OCI-LY3 (cell line): ENCODE data around the gene RNF113B.

ENCODE experiments used
- H2AFZ ChIP-seq: fragments of 200-600, 300-600 bp; shearing (Covaris generic); 2 replicates; pipeline ENCODE4 v1.6.0; 2014; ENCODE audit warnings: antibody characterized with exemption, low read depth, low read length
- H3K27ac ChIP-seq: fragments of 200-600, 300-600 bp; sonication (generic); 2 replicates; pipeline ENCODE4 v1.5.1; 2014; ENCODE audit warnings: mild to moderate bottlenecking, low read length, moderate library complexity, mixed read lengths
- H3K27me3 ChIP-seq: fragments of 200-600, 300-600 bp; sonication (generic); 2 replicates; pipeline ENCODE4 v1.6.1; 2014; ENCODE audit warnings: low read depth, low read length, mixed read lengths
- H3K36me3 ChIP-seq: fragments of 200-600, 300-600 bp; sonication (generic); replicated peaks from 2 replicates; pipeline ENCODE3; 2014; ENCODE audit warnings: low read depth, low read length, mixed read lengths
- H3K4me1 ChIP-seq: fragments of 300-600, 200-600 bp; sonication (generic); 2 replicates; pipeline ENCODE4 v1.6.1; 2014; ENCODE audit warnings: low read length, mixed read lengths
- H3K4me2 ChIP-seq: fragments of 200-600, 300-600 bp; sonication (generic); 2 replicates; pipeline ENCODE4 v1.6.1; 2014; ENCODE audit warnings: low read length, mixed read lengths
- H3K4me3 ChIP-seq: fragments of 300-600, 200-600 bp; sonication (generic); 2 replicates; pipeline ENCODE4 v1.5.1; 2014; ENCODE audit warnings: antibody characterized with exemption, mild to moderate bottlenecking, low read length, moderate library complexity
- H3K79me2 ChIP-seq: fragments of 300-600, 200-600 bp; shearing (Covaris generic); 2 replicates; pipeline ENCODE4 v1.6.1; 2014; ENCODE audit warnings: mild to moderate bottlenecking, low read length, mixed read lengths
- H3K9ac ChIP-seq: fragments of 300-600, 200-600 bp; shearing (Covaris generic); 2 replicates; pipeline ENCODE4 v1.6.0; 2014; ENCODE audit warnings: mild to moderate bottlenecking, low read length, moderate library complexity
- H3K9me3 ChIP-seq: fragments of 200-600, 300-600 bp; shearing (Covaris generic); 2 replicates; pipeline ENCODE4 v1.6.1; 2014; ENCODE audit warnings: low read length, mixed read lengths; ENCODE audit not compliant: insufficient read depth
- H4K20me1 ChIP-seq: fragments of 200-600, 300-600 bp; sonication (generic); 2 replicates; pipeline ENCODE4 v1.6.1; 2016; ENCODE audit warnings: low read length, mixed read lengths; ENCODE audit not compliant: insufficient read depth
- EZH2phosphoT487 ChIP-seq: fragments of 200-600 bp; shearing (Covaris generic); IDR thresholded peaks from 2 replicates; pipeline ENCODE4 v1.6.1; 2018; ENCODE audit warnings: antibody characterized with exemption, mixed run types, low read depth
- TF ChIP-seq, protein P1 (sequence below): fragments of 200-600, 300-600 bp; sonication (generic); IDR thresholded peaks from 2 replicates; pipeline ENCODE4 v1.5.1; 2014; ENCODE audit warnings: antibody characterized with exemption, low read length, low read depth

The RNF113B gene

DNA sequence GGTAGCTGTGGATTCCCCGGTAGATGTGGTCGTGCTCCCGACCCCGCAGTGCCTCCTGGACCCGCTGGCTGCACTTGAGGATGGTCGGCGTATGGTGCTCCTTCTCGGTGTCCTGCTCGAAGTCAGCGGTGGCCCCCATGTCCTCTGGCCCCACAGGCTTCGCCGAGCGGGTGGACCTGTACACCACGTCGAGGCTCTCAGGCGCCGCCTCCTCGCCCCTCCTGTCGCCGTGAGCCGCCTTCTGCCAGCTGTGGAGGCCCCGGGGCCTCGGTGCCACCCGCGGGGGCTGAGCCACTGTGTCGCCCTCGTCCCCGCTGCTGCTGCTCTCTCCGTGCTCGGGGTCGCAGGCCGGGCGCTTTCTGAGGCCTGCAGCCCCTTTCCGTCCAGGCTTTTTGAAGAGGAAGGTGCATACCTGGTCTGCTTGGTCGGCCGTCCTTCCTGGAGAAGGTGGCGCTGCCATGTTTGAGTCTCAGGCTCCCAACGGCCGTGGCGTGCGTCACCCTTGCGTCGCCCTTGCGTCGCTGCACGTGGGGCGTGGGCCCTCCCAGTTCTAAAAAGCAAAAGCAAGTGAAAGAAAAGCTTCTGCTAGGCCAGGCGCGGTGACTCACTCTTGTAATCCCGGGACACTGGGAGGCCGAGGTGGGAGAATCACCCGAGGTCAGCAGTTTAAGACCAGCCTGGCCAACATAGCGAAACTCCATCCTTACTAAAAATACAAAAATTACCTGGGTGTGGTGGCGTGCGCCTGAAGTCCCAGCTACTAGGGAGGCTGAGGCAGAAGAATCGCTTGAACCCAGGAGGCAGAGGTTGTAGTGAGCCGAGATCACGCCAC, at the start of gene RNF113B:
Gene RNF113B, minus strand, starts transcription at position 493 of the 832 bp plus-strand sequence. Its CDS starts 33 bp downstream, at position 460.
- no peak within 1 kb of the TSS for H3K4me2 ChIP-seq
- no peaks in the 10 kb centered on the region for H3K36me3 ChIP-seq
- H3K27me3 ChIP-seq, result peaks cover 5% of the 10 kb centered on the region
- TF ChIP-seq EZH2phosphoT487, result no peak
- TF ChIP-seq, protein P1, sequence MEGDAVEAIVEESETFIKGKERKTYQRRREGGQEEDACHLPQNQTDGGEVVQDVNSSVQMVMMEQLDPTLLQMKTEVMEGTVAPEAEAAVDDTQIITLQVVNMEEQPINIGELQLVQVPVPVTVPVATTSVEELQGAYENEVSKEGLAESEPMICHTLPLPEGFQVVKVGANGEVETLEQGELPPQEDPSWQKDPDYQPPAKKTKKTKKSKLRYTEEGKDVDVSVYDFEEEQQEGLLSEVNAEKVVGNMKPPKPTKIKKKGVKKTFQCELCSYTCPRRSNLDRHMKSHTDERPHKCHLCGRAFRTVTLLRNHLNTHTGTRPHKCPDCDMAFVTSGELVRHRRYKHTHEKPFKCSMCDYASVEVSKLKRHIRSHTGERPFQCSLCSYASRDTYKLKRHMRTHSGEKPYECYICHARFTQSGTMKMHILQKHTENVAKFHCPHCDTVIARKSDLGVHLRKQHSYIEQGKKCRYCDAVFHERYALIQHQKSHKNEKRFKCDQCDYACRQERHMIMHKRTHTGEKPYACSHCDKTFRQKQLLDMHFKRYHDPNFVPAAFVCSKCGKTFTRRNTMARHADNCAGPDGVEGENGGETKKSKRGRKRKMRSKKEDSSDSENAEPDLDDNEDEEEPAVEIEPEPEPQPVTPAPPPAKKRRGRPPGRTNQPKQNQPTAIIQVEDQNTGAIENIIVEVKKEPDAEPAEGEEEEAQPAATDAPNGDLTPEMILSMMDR, result no peak
- H3K9ac ChIP-seq, result no peak within 1 kb of the TSS
- H4K20me1 ChIP-seq, result no peaks in the 10 kb centered on the region
- H2AFZ ChIP-seq, result no peak within 1 kb of the TSS
- no peaks in the 10 kb centered on the region for H3K9me3 ChIP-seq
- peaks cover 6% of the 10 kb centered on the region for H3K4me1 ChIP-seq
- H3K27ac ChIP-seq, result no peak within 1 kb of the TSS
- no peaks in the 10 kb centered on the region for H3K79me2 ChIP-seq
- no peak within 1 kb of the TSS for H3K4me3 ChIP-seq

DNA sequence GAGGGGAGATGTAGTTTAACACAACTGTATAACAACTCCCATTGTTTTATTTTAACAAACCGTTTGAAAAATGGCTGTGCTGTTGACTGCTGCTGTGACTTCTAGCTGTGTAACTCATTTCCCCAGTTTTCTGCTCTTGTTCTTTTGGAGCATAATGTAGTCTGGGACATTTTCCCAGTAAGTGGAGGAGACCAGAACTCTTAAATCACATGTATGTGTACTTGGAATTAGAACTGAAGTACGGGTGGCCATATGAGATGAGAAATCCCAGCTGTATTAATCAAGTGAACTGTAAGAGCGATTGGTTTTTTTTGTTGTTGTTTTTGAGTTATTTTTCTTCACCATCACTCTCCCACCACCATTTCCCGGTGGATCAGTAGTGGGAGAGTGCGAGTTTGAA, 49.4 kb upstream of the RNF113B start:
- no peaks in the 10 kb centered on the region for H3K36me3 ChIP-seq
- no peak overlapping the region for H3K27ac ChIP-seq
- H2AFZ ChIP-seq, result no peak overlapping the region
- no peaks in the 10 kb centered on the region for H3K9me3 ChIP-seq
- no peaks in the 10 kb centered on the region for H4K20me1 ChIP-seq
- 0 out of 2 replicates have a peak, but pooled peaks cover 2% of the 10 kb centered on the region for H3K27me3 ChIP-seq
- no peak for TF ChIP-seq EZH2phosphoT487
- TF ChIP-seq, protein P1, result no peak
- no peaks in the 10 kb centered on the region for H3K79me2 ChIP-seq
- H3K4me2 ChIP-seq, result no peak overlapping the region
- no peaks in the 10 kb centered on the region for H3K4me1 ChIP-seq
- no peak overlapping the region for H3K4me3 ChIP-seq
- H3K9ac ChIP-seq, result no peak overlapping the region

GRCh38 chr13:98225036-98225940, 48.2 kb upstream of the RNF113B start:
- no peak overlapping the region for H3K27ac ChIP-seq
- no peak overlapping the region for H3K4me2 ChIP-seq
- H3K4me1 ChIP-seq, result no peaks in the 10 kb centered on the region
- no peaks in the 10 kb centered on the region for H3K36me3 ChIP-seq
- no peaks in the 10 kb centered on the region for H4K20me1 ChIP-seq
- H3K4me3 ChIP-seq, result no peak overlapping the region
- no peaks in the 10 kb centered on the region for H3K9me3 ChIP-seq
- H3K9ac ChIP-seq, result no peak overlapping the region
- H2AFZ ChIP-seq, result no peak overlapping the region
- TF ChIP-seq, protein P1, result no peak
- TF ChIP-seq EZH2phosphoT487, result no peak
- H3K79me2 ChIP-seq, result no peaks in the 10 kb centered on the region
- 0 out of 2 replicates have a peak, but pooled peaks cover 2% of the 10 kb centered on the region for H3K27me3 ChIP-seq

- Histone ChIP-seq H3K79me2 (no peaks in the 10 kb centered on the region), H2AFZ (no peak overlapping the region), H3K27ac (no peak overlapping the region), H3K27me3 (0 out of 2 replicates have a peak, but pooled peaks cover 2% of the 10 kb centered on the region), H4K20me1 (no peaks in the 10 kb centered on the region), H3K36me3 (no peaks in the 10 kb centered on the region), H3K9ac (no peak overlapping the region), H3K9me3 (no peaks in the 10 kb centered on the region), H3K4me3 (no peak overlapping the region), H3K4me1 (no peaks in the 10 kb centered on the region), H3K4me2 (no peak overlapping the region)
- TF ChIP-seq, protein P1, result no peak
- no peak for TF ChIP-seq EZH2phosphoT487
These were observed 47.5 kb upstream of the RNF113B start for GRCh38 chr13:98224557-98224956.
